ENCODE measurements around the gene CAP2. TPM values are rescaled to one million over a fixed set of nuclear protein-coding genes. Genes with fewer than 3 reads are reported as not detected.

The CAP2 gene
- 10 to 100 TPM in 1 of 3 donors, 1 to 10 TPM in 2; 2.2 to 56.1 (median 3.4) TPM for total RNA-seq
- long read RNA-seq, donor 1, transcript CAP2-201 (13 exons, 3,316 nt), result major isoform, 66 of 83 reads
- long read RNA-seq, donor 1, partial matches to known transcripts, result 10 of 83 reads
- long read RNA-seq, donor 1, other reads (novel, unspliced or antisense), result 5 of 83 reads
- long read RNA-seq, donor 2, partial matches to known transcripts, result 1 of 6 reads
- long read RNA-seq, donor 2, other reads (novel, unspliced or antisense), result 2 of 6 reads

- ATAC-seq, result peak; percentile 86
- intact Hi-C loops (cut with DNase I, micrococcal nuclease), result loop anchor here in 1 of 2 donors (10.0 kb wide), 1 partner anchor 192 kb away; no protein-coding TSS in a partner anchor
- peak; percentile 52 to 70 (median 62) for DNase-seq
- H3K9me3 ChIP-seq, result no peaks in the 10 kb centered on the region
- H3K36me3 ChIP-seq (ENCODE audit: low read depth), result no peaks in the 10 kb centered on the region
- H3K4me3 ChIP-seq, result peak within 1 kb of the TSS; percentile 20
- TF ChIP-seq CTCF (IDR thresholded peaks at IDR 0.05), result no peak
- no peaks in the 10 kb centered on the region for H3K4me1 ChIP-seq (ENCODE audit: low read depth)
Measured at GRCh38 chr6:17392978-17393891, at the start of gene CAP2. Gene CAP2 (plus strand): TSS chr6:17393595. CDS start chr6:17421556, 27,961 bp downstream.

GRCh38 chr6:17347012-17347411 is 46.4 kb upstream of the CAP2 start:
- peak; percentile 60 for ATAC-seq
- H3K4me1 ChIP-seq (ENCODE audit: low read depth), result no peaks in the 10 kb centered on the region
- intact Hi-C loops (cut with DNase I, micrococcal nuclease), result no loop called here
- DNase-seq, result no peak
- no peak for TF ChIP-seq CTCF (IDR thresholded peaks at IDR 0.05)
- no peaks in the 10 kb centered on the region for H3K9me3 ChIP-seq
- no peak overlapping the region for H3K4me3 ChIP-seq
- no peaks in the 10 kb centered on the region for H3K36me3 ChIP-seq (ENCODE audit: low read depth)

GRCh38 chr6:17349427-17349826 is 44.0 kb upstream of the CAP2 start:
- Histone ChIP-seq H3K4me1 (ENCODE audit: low read depth) (peaks cover 4% of the 10 kb centered on the region), H3K4me3 (no peak overlapping the region), H3K9me3 (no peaks in the 10 kb centered on the region), H3K36me3 (ENCODE audit: low read depth) (no peaks in the 10 kb centered on the region)
- DNase-seq (no peak), ATAC-seq (no peak)
- TF ChIP-seq CTCF (IDR thresholded peaks at IDR 0.05), result no peak
- intact Hi-C loops (cut with DNase I, micrococcal nuclease), result no loop called here

GRCh38 chr6:17352302-17352701 is 41.1 kb upstream of the CAP2 start:
- peaks cover 4% of the 10 kb centered on the region for H3K4me1 ChIP-seq (ENCODE audit: low read depth)
- no peak for DNase-seq
- ATAC-seq, result no peak
- no peaks in the 10 kb centered on the region for H3K9me3 ChIP-seq
- intact Hi-C loops (cut with DNase I, micrococcal nuclease), result no loop called here
- H3K36me3 ChIP-seq (ENCODE audit: low read depth), result no peaks in the 10 kb centered on the region
- H3K4me3 ChIP-seq, result no peak overlapping the region
- no peak for TF ChIP-seq CTCF (IDR thresholded peaks at IDR 0.05)

- ATAC-seq (no peak), DNase-seq (no peak)
- H3K36me3 ChIP-seq (ENCODE audit: low read depth), result no peaks in the 10 kb centered on the region
- intact Hi-C loops (cut with DNase I, micrococcal nuclease), result no loop called here
- no peak overlapping the region for H3K4me3 ChIP-seq
- peaks cover 4% of the 10 kb centered on the region for H3K4me1 ChIP-seq (ENCODE audit: low read depth)
- no peak for TF ChIP-seq CTCF (IDR thresholded peaks at IDR 0.05)
- H3K9me3 ChIP-seq, result no peaks in the 10 kb centered on the region
Measured at GRCh38 chr6:17353440-17354175, 39.8 kb upstream of the CAP2 start.
